ENCODE data around the gene MAN1B1. TPM values are rescaled to one million over a fixed set of nuclear protein-coding genes. Genes with fewer than 3 reads are reported as not detected.
"Not testable (repeated sequence)": the region's sequence is repeated elsewhere in the genome, so short reads cannot be mapped to it uniquely, and the experiment has no call there.

The MAN1B1 gene
- total RNA-seq, 1 donor, result 70.8 TPM

DNA sequence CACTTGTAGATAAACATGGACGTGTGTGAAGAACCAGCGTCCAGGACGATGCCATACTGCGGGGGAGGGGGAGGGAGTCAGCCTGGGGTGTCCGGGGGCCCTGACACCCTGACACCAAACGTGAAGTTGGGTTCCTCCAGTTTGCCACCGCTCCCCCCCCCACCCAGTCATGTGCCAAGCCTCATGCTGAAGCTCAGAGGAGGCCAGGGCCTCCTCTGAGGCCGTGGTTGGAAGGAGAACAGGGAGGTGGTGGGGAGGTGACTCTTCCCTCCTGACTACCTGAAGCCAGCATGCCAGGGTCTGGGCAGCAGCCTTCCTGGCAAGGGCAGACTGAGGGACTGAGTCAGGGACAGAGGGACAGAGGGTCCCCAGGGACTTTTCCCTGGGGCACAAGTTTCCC, 34.5 kb upstream of the MAN1B1 start:
- DNase-seq (ENCODE audit: low read depth in 2 of 3, low spot score in 2 of 3), result no peak

DNA sequence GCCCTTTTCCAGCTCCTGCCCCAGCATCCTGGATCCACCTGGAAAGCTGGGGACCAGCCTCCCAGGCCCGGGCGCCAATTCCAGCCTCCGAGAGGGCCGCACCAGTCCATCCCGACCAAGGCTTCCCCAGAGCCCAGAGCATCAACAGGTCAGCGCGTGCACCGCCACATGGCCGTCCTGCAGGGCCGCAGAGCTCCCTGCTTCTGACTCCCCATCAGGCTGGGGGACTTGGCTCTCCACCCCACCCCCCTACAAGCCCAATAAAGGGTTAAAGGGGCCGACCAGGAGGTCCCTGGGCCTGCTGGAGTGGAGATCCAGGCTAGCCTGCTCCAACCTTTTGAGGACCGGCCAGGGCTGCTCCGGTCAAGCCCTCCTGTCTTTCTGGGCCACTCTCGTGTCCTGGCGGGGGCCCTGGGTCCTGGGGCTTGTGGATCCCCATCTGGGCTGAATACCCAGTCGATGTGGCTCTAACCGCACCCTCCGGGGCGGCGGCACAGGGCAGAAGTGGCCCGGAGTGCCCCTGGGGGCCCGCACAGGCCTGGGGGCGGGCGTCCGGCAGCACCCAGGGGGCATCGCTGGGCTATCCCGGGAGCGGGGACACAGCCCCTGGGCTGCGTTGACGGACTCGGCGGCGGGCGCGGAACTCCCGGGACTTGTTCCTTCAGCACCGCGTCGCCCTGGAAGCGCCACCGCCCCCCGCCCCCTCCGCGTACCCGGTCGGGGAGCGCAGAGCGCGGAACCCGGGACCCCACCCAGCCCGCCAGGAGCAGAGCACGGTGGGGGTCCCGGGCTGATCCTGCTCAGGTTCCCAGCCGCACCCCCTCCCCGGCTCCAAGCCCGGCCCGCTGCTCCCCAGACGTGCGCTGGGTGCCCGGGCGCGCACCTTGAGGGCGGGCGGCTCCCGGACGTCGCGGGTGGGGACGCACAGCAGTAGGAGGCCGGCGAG, 33.5 kb upstream of the MAN1B1 start:
- DNase-seq (ENCODE audit: low read depth in 2 of 3, low spot score in 2 of 3), result no peak

DNA sequence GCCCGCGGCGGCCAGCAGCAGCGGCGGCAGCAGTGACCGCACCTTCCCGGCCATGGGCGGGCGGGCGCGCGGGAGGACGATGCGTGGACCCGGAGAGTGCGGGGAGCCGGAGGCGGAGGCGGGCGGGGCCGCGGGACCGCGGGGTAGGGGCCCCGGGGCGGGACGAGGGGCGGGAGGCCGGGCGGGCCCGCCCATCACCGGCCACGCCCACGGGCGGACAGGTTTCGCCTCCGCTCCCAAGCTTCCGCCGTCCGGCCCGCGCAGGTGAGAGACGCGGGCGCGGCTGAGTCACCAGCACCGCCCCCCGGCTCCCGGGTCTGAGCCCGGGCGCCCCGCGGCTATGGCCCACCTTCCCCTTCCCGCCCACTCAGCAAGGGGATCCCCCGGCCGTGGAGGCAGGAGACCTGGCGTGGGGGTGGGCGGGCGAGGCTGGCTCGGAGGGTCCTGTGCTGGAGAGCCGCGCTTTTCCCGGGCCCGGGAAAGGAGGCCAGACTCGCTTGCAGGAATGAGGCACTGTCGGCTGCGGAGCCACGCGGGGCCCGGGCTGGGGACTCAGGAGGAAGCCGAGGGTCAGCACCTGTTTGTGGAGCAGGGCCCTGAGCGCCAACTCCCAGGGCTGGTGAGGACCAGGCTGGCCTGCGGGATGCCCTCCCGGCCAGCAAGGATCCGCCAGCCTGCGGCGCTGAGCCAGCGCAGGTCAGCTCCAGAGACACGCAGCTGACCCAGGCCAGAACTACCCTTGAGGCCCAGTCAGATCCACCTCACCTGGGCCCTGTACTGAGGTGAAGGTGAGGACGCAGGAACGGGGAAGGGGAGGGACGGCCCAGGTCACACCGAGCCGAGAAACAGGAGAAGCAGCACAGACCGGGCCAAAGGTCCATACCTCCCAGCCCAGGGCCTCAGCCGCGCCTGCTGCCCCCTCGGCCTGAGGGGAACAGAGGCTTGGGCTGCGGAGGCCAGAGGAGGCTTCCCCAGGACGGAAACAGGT, 32.5 kb upstream of the MAN1B1 start, which contains the start of gene ENTPD2:
Gene ENTPD2 (minus strand): TSS at position 118 of the 988 bp plus-strand sequence. CDS start 64 bp downstream, at position 54.
- no peak for DNase-seq (ENCODE audit: low read depth in 2 of 3, low spot score in 2 of 3)

DNA sequence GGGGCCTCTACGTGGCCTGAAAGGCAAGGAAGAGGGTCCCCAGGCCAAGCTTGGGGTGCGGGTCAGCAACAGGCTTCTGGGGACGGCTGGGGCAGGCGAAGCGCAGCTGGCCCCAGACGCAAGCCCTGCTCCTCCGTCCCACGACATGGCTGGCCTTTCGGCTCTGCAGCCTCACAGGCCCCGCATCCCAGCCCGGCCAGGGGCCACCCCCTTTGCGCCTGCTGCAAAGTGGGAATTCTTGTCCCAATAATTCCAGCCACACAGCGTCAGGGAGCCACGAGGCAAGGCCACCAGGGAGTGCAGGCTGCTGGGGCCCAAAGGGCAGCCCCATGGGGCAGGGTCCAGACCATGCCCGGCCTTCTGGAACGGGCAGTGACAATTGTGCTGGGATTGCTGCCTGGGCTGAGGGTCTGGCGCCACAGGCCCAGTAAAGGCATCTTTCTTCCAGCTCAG, 31.8 kb upstream of the MAN1B1 start:
- DNase-seq (ENCODE audit: low read depth in 2 of 3, low spot score in 2 of 3), result no peak

DNA sequence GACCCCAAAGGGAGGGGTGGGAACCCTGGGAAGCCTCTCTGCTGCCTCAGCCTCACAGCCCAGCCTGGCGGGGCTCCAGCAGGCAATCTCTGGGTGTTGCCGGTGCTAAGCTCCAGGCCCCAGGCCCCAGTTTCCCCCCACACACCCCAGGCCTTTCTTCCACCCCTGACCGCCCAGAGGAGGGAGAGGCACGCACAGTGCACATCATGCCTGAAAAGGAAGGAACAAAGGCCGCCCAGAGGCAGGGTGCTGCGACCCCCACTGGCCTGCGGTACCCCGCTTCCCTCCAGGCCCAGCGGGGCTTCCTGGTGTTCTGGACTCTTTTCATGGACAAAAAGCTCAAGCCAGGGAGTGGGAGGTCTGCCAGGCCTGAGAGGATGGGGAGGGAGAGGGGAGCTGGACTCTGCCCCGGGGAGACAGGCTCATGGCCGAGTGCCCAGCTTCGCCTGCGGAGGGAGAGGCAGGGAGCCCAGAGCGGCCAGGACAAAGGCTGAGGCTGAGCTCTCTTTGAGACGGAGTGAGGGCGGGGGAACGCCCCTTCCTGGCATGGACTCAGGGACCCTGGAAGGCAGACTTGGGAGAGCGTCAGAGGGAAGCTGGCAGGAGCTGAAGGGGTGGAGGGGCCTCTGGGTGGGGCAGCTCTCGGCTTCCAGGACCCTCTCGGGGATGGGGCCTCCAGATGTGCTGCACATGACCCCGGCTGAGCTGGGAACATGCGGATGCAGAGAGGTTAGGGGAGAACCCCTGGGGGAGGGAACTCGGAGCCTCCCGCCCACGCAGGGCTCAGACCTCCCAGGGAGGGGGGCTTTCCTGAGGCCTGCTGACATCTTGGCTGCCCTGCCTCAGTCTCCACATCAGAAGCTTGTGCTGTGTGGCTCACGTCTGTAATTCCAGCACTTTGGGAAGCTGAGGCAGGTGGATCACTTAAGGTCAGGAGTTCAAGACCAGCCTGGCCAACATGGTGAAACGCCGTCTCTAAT, 31.1 kb upstream of the MAN1B1 start:
- DNase-seq (ENCODE audit: low read depth in 2 of 3, low spot score in 2 of 3), result no peak

DNA sequence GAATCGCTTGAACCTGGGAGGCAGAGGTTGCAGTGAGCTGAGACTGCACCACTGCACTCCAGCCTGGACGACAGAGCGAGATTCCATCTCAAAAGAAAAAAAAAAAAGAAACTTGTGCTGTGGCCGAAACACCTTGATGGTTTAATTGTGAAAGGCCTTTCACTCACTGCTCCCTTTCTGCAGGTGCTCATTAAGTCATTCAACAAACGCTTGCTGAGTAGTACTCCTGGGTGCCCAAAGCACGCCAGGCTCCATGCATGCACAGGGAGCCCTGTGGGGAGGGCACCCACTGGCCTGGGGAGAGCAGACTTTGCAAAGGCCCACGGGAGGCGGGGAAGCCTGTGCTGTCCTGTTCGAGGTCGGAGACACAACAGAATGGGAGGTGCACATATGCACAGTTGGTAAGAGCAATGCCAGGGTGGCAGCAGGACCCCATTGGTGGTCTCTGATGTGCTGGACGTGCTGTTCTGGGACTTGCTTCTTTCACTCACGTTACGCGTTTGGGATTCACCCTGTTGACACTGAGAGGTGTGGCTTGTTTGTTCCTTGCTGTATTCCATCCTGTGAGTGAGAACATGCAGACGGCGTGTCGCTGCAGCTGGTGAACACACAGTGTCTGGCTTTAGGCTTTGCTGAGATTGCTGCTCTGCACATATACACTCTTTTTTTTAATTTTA, 29.9 kb upstream of the MAN1B1 start:
- DNase-seq (ENCODE audit: low read depth in 2 of 3, low spot score in 2 of 3), result no peak

DNA sequence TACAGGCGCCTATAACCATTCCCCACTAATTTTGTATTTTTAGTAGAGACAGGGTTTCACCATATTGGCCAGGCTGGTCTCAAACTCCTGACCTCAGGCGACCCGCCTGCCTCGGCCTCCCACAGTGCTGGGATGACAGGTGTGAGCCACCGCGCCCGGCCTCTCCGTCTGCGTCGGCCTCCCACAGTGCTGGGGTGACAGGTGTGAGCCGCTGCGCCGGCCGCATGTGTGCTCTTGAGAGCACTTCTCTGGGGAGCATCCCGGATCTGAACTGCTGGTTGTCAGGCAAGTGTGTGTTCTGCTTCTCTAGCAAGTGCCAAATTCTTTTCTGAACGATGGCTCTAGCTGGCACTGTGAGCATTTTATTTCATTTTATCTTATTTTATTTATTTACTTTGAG, 29.2 kb upstream of the MAN1B1 start:
- DNase-seq (ENCODE audit: low read depth in 2 of 3, low spot score in 2 of 3), result no peak

DNA sequence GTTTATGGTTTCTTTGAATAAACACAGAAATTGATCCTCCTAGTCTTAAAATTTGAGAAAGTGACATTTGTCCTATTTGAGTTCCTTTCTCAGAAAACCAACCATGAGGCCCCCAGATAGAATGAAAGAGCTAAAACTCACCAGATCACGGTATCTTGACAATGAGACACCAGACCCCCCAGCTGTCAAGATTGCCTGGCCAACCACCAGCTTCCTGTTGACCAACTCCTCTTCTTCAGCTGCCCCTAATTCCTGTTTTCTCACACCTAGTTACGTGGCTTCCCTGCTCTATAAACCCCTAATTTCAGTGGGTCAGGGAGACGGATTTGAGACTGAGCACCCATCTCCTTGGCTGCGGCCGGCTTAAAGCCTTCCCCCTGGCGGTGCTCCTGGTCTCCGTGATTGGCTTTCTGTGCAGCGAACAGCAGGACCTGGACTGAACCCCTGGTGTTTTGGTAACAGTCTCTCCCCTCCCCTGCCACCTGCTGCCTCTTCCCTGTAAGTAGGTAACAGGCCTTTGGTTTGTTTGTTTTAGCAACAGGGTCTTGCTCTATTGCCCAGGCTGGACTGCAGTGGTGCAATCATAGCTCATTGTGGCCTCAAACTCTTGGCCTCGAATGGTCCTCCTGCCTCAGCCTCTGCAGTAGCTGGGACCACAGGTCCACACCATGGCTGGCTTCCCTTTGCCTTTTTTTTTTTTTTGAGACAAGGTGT, 28.1 kb upstream of the MAN1B1 start:
- no peak for DNase-seq (ENCODE audit: low read depth in 2 of 3, low spot score in 2 of 3)

DNA sequence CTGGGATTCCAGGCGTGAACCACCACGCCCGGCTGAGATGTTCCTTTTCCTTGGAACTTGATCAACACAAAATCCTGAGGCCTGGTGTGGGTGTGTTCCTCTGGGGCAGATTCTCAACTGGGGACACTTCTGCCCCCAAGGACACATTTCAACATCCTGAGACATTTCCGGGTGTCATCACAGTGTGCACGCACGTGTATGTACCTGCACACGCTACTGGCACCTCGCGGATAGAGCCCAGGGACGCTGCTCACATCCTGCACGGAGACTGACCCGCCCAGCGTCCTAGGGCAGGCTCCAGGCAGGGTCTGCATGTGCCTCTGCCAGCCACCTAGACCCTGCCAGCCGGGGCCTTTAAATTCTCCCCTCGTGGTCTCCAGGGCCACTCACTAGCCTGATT, 24.4 kb upstream of the MAN1B1 start:
- no peak for DNase-seq (ENCODE audit: low read depth in 2 of 3, low spot score in 2 of 3)

DNA sequence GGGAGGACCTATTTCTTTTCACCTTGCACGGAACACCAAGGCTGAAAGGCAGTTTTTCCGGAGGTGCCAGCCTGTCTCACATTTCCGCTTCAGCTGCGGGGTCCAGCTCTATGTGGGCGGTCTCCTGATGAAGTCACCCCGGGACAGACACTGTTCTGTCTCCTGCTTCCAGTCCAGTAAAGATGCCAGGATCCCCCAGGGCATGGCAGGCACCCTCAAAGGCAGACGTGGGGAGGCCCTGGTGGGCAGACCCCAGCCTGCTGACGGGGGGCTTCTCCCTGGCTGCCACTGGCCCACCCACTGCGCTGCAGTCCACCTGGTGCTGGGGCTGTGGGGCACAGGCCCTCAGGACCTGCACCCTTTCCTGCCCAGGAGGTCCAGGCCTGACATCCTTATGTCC, 24.0 kb upstream of the MAN1B1 start:
- DNase-seq (ENCODE audit: low read depth in 2 of 3, low spot score in 2 of 3), result not testable (repeated sequence)

DNA sequence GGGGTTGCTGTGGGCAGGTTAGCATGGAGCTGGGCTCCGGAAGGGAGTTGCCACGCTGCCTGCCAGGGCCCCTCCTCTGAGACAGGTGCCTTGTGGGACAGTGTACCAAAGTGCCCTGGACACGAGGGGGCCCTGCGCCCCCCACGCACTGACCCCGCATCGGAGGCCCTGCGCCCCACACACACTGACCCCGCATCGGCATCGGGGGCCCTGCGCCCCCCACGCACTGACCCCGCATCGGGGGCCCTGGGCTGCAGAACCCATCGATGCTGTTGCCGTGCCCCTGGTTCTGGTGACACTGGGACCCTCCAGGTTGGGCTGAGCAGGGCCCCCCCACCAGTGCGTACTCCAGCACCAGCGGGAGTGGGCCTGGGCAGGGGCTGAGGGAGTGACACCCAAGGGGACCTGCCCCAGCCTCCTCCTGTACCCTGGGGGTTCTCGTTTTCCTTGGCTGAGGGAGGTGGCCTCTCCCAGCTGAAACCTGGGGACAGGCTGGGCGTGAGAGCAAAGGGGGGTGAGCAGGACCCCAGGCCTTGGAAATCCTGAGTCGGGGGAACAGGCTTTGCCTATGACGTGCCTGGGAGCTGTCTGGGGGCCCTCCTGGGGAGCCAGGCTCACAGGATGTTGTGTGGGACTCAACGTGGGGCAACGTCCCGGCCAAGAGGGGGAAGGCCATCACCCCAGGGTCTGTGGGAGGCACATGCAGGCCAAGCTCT, 23.3 kb upstream of the MAN1B1 start:
- no peak for DNase-seq (ENCODE audit: low read depth in 2 of 3, low spot score in 2 of 3)

DNA sequence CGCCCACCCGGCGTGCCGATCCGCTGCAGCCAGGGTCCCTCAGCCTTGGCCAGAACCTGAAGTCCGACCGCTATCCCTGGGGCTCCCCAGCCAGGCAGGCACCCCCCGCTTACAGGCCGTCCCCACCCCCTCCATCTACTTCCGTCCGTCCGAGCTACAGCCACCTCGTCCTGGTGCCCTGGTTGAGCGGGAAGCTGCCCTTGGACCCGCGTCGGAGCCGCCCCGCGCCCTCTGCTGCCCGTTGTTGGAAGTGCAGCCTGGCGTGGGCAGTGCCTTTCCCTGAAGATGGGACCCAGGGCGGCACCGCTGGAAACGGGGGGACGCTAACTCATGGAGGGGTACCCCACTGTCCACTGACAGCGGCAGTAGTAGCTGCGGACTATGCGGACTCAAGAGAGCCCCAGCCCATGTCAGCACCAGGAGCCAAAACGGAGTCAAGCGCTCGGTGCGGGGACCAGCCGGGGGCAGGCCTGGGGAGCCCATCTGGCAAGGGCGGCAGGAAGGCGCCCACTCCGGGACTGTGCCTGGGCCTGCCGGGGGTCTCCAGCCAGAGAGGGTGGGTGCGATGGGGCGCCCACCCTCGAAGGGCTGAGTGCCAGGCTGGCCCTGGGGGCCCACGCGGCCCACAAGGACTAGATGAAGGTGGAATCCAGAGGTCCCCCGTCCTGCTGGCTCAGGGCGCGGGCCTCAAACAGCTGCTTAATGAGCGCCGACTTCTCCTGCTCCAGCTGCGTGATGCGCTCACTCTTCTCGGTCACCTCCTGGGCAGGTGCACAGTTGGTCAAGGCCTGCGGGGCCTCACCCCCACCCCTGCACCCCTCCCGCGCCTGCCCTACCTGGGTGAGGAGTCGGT, 22.5 kb upstream of the MAN1B1 start:
- peak in 1 of 3 donors; percentile 54 for DNase-seq (ENCODE audit: low read depth in 2 of 3, low spot score in 2 of 3)

DNA sequence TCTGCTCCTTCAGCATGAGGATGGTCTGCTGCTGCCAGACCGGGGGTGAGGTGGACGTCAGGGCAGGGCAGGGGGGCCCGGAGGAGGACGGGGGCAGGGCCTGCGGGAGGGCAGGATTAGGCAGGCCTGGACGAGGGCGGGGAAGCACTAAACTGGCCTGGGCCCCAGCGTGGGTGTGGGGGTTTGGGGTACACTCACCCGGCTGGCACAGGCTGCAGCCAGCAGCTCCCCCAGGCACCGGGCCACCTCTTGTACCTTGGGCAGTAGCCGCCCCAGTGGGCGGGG, 22.0 kb upstream of the MAN1B1 start:
- no peak for DNase-seq (ENCODE audit: low read depth in 2 of 3, low spot score in 2 of 3)

DNA sequence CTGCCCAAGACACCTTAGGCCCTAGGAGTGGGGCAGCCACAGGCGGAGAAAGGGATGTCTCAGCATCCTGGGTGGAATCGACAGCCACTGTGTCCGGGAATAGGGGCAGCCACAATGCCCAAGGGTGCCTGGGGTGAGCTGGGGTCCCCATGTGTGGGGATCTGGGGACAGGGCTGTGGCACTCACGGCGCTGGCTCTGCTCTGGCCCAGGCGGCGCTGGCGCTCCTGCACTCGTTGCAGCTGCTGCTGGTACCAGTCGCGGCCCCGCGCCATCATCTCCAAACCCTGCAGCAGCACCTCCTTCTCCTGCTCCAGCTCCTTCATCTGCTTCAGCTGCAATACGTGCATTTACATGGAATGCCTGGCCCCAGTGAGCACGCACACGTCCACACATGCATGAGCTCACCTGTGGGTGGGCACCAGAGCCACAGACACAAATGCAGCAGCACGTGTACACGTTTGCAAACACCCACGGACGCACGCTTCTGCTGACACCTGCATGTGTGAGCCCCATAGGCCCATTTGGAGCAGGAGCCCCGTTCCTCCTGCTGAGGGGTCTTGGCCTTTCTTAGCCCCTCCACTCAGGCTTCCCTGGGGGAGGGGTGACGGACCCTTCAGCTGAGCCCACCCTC, 21.3 kb upstream of the MAN1B1 start:
- DNase-seq (ENCODE audit: low read depth in 2 of 3, low spot score in 2 of 3), result no peak

DNA sequence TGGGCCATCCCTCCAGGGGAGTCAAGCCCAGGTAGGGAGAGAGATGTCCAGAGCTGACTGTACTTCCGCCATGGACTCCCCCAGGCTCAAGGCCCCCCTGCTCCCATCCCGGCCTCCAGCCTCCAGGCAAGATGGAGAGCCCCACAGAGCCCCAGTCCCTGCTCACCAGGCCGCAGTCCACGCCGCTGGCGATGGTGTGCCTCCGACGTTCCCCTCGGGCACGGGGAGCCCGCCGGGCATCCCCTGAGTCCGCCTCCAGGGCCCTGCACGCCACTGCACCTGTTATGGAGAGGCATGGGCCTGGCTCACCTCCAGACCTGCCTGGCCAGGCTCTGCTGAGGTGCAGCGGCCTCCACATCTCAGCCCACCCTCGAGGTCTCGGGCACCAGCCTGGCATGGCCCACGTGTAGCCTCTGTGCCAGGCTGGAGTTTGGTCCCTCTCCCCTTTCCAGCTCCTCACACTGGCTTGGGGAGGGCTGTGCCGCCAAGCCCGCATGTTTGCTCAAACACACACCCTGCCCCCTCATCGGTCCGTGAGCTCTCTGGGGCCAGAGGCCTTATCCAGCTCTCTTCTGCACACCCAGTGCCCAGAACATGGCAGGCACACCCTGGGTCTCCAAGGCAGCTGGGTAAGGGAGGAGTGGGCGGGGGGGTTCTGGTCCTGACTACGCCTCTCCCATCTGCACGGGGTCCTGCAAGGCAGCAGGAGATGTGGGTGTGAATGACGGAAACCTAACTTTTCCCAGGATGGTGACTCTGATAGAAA, 20.5 kb upstream of the MAN1B1 start:
- DNase-seq (ENCODE audit: low read depth in 2 of 3, low spot score in 2 of 3), result no peak

DNA sequence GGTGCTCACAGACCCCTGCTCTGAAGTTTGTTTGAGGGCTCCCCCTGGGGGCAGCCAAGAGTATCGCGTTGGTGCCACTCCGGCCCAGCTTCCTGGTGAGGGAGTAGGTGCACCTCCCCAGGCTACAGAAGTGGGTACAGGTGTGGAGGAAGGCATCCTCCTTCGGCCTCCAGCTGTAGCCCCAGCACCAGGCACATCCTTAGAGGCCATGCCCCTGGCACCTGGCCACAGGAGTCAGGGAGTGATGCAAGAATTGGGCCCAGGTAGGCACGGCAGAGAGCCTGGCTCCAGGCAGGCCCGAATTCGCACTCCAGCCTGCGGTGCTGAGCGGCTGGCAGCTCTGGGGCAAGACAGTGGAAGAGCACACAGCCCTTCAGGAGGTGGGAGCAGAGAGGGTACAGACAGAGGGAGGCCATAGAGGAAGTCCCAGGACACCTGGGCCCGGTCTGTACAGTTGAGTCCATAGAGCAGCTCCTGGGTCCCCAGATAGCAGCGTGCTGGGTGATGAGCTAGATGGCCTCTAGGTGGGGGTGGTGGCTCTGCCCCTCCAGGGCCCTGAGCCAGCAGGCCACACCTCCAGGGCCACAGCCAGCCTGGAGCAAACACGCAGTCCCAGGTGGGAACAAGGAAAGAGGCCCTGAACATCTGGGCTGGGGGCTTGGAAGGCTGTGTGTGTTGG, 18.8 kb upstream of the MAN1B1 start:
- DNase-seq (ENCODE audit: low read depth in 2 of 3, low spot score in 2 of 3), result peak; percentile 81 to 93 (median 89)
